GM18517 (cell line): ENCODE results near the gene RAP1GAP.
"Not testable (repeated sequence)": the region's sequence is repeated elsewhere in the genome, so short reads cannot be mapped to it uniquely, and the experiment has no call there.

ENCODE experiments used
- ATAC-seq: cut with Tn5 transposase; IDR thresholded peaks from one replicate; pipeline ENCODE4 v1.9.1; 2021; ENCODE audit warnings: mild to moderate bottlenecking, moderate library complexity; ENCODE audit not compliant: unreplicated experiment

RAP1GAP gene

GRCh38 chr1:21680381-21680780, 11.2 kb upstream of the RAP1GAP start:
- ATAC-seq = no peak

GRCh38 chr1:21677168-21677567, 8.0 kb upstream of the RAP1GAP start:
- no peak for ATAC-seq

GRCh38 chr1:21674957-21675356, 5.8 kb upstream of the RAP1GAP start:
- no peak for ATAC-seq

- ATAC-seq = not testable (repeated sequence)
These were observed 4.7 kb upstream of the RAP1GAP start for GRCh38 chr1:21673853-21674252.

- no peak for ATAC-seq
These were observed 4.2 kb upstream of the RAP1GAP start for GRCh38 chr1:21673277-21673780.

GRCh38 chr1:21672478-21673276, 3.5 kb upstream of the RAP1GAP start:
- no peak for ATAC-seq

- ATAC-seq = no peak
These were observed 2.8 kb upstream of the RAP1GAP start for GRCh38 chr1:21671915-21672314.

GRCh38 chr1:21670956-21671902, 2.1 kb upstream of the RAP1GAP start:
- ATAC-seq = no peak

- no peak for ATAC-seq
These were observed 1.1 kb upstream of the RAP1GAP start for GRCh38 chr1:21670059-21670881.

GRCh38 chr1:21668951-21669257, 253 bp downstream of the RAP1GAP start:
- ATAC-seq = no peak

GRCh38 chr1:21668232-21668950, 766 bp downstream of the RAP1GAP start:
- no peak for ATAC-seq

GRCh38 chr1:21667348-21668231, 1.6 kb downstream of the RAP1GAP start:
- no peak for ATAC-seq

- ATAC-seq = no peak
These were observed 2.4 kb downstream of the RAP1GAP start for GRCh38 chr1:21666576-21667320.

GRCh38 chr1:21665711-21666575, 3.2 kb downstream of the RAP1GAP start:
- ATAC-seq = no peak

GRCh38 chr1:21664806-21665588, 4.2 kb downstream of the RAP1GAP start:
- ATAC-seq = no peak

GRCh38 chr1:21663951-21664805, 5.0 kb downstream of the RAP1GAP start:
- ATAC-seq = no peak
